Osteocyte (in vitro differentiated cells): ENCODE data around the gene SPATC1L. TPM values are rescaled to one million over a fixed set of nuclear protein-coding genes. Genes with fewer than 3 reads are reported as not detected.

Experiments
- DNase-seq: peaks from one replicate; pipeline ENCODE4 v3.0.0; 2021; ENCODE audit warnings: mixed read lengths; ENCODE audit not compliant: unreplicated experiment; ENCODE audit errors: extremely low spot score
- H3K27ac Mint-ChIP-seq: one replicate; pipeline ENCODE4 v1.8.0; 2021; ENCODE audit warnings: mild to moderate bottlenecking, mixed read lengths; ENCODE audit not compliant: unreplicated experiment
- H3K27me3 Mint-ChIP-seq: one replicate; pipeline ENCODE4 v1.8.0; 2021; ENCODE audit warnings: mixed read lengths; ENCODE audit not compliant: unreplicated experiment
- H3K36me3 Mint-ChIP-seq: one replicate; pipeline ENCODE4 v1.8.0; 2021; ENCODE audit warnings: mixed read lengths; ENCODE audit not compliant: unreplicated experiment
- H3K4me1 Mint-ChIP-seq: one replicate; pipeline ENCODE4 v1.8.0; 2021; ENCODE audit warnings: mixed read lengths; ENCODE audit not compliant: unreplicated experiment
- H3K4me3 Mint-ChIP-seq: one replicate; pipeline ENCODE4 v1.8.0; 2021; ENCODE audit warnings: mild to moderate bottlenecking, moderate library complexity, mixed read lengths; ENCODE audit not compliant: unreplicated experiment
- H3K9me3 Mint-ChIP-seq: one replicate; pipeline ENCODE4 v1.8.0; 2021; ENCODE audit warnings: mixed read lengths; ENCODE audit not compliant: unreplicated experiment
- total RNA-seq: library from RNA; stranded (reverse); gene quantifications from 2 replicates; pipeline ENCODE4 v1.2.1, GENCODE V29; 2021
- TF ChIP-seq, protein P1 (sequence below): fragments of 200-600 bp; sonication (generic); IDR thresholded peaks from 2 replicates; pipeline ENCODE4 v1.5.0; 2021; ENCODE audit warnings: antibody characterized with exemption, mild to moderate bottlenecking, moderate library complexity

SPATC1L gene
- total RNA-seq, 1 donor from 2014 or later, result 18.9 TPM

- TF ChIP-seq, protein P1, sequence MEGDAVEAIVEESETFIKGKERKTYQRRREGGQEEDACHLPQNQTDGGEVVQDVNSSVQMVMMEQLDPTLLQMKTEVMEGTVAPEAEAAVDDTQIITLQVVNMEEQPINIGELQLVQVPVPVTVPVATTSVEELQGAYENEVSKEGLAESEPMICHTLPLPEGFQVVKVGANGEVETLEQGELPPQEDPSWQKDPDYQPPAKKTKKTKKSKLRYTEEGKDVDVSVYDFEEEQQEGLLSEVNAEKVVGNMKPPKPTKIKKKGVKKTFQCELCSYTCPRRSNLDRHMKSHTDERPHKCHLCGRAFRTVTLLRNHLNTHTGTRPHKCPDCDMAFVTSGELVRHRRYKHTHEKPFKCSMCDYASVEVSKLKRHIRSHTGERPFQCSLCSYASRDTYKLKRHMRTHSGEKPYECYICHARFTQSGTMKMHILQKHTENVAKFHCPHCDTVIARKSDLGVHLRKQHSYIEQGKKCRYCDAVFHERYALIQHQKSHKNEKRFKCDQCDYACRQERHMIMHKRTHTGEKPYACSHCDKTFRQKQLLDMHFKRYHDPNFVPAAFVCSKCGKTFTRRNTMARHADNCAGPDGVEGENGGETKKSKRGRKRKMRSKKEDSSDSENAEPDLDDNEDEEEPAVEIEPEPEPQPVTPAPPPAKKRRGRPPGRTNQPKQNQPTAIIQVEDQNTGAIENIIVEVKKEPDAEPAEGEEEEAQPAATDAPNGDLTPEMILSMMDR, result no peak
- Mint-ChIP-seq H3K27ac (no peak overlapping the region), H3K4me3 (no peak overlapping the region), H3K36me3 (peaks cover 14% of the 10 kb centered on the region), H3K9me3 (no peaks in the 10 kb centered on the region), H3K27me3 (no peaks in the 10 kb centered on the region), H3K4me1 (no peaks in the 10 kb centered on the region)
- peak; percentile 34 for DNase-seq
Observed at GRCh38 chr21:46168659-46169386, 15.4 kb downstream of the SPATC1L start.

DNA sequence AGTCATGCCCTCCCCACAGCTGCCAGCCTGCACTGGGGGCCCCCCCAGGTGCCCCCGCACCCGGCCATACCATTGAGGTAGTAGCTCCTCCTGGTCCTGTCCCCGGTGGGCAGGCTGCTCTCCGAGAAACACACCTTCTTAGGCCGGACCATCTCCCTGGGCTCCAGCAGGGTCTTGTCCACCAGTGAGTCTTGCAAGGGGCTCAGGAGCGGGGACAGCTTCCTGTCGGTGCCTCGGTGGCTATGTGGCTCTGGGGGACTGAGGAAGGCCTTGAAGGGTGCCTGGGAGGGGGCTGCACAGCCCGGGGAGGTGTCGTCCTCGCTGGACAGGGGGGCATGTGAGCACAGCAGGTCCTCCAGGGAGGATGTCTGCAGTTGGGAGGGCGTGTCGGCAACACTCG, 16.0 kb downstream of the SPATC1L start:
- peaks cover 14% of the 10 kb centered on the region for H3K36me3 Mint-ChIP-seq
- peak; percentile 84 for DNase-seq

GRCh38 chr21:46165098-46165497, 19.2 kb downstream of the SPATC1L start:
- H3K27me3 Mint-ChIP-seq, result no peaks in the 10 kb centered on the region
- H3K36me3 Mint-ChIP-seq, result peaks cover 11% of the 10 kb centered on the region
- no peak overlapping the region for H3K27ac Mint-ChIP-seq
- TF ChIP-seq, protein P1, result no peak
- no peaks in the 10 kb centered on the region for H3K9me3 Mint-ChIP-seq
- no peak overlapping the region for H3K4me3 Mint-ChIP-seq
- no peak for DNase-seq
- H3K4me1 Mint-ChIP-seq, result no peaks in the 10 kb centered on the region

More for the DNA sequence above, 16.0 kb downstream of the SPATC1L start:
- no peaks in the 10 kb centered on the region for H3K4me1 Mint-ChIP-seq
- no peak overlapping the region for H3K27ac Mint-ChIP-seq
- H3K27me3 Mint-ChIP-seq, result no peaks in the 10 kb centered on the region
- H3K4me3 Mint-ChIP-seq, result no peak overlapping the region
- TF ChIP-seq, protein P1, result no peak
- no peaks in the 10 kb centered on the region for H3K9me3 Mint-ChIP-seq

GRCh38 chr21:46163380-46163779, 20.9 kb downstream of the SPATC1L start:
- Mint-ChIP-seq H3K27me3 (no peaks in the 10 kb centered on the region), H3K36me3 (peaks cover 11% of the 10 kb centered on the region), H3K4me3 (no peak overlapping the region), H3K4me1 (no peaks in the 10 kb centered on the region), H3K9me3 (no peaks in the 10 kb centered on the region), H3K27ac (no peak overlapping the region)
- TF ChIP-seq, protein P1, result no peak
- no peak for DNase-seq

DNA sequence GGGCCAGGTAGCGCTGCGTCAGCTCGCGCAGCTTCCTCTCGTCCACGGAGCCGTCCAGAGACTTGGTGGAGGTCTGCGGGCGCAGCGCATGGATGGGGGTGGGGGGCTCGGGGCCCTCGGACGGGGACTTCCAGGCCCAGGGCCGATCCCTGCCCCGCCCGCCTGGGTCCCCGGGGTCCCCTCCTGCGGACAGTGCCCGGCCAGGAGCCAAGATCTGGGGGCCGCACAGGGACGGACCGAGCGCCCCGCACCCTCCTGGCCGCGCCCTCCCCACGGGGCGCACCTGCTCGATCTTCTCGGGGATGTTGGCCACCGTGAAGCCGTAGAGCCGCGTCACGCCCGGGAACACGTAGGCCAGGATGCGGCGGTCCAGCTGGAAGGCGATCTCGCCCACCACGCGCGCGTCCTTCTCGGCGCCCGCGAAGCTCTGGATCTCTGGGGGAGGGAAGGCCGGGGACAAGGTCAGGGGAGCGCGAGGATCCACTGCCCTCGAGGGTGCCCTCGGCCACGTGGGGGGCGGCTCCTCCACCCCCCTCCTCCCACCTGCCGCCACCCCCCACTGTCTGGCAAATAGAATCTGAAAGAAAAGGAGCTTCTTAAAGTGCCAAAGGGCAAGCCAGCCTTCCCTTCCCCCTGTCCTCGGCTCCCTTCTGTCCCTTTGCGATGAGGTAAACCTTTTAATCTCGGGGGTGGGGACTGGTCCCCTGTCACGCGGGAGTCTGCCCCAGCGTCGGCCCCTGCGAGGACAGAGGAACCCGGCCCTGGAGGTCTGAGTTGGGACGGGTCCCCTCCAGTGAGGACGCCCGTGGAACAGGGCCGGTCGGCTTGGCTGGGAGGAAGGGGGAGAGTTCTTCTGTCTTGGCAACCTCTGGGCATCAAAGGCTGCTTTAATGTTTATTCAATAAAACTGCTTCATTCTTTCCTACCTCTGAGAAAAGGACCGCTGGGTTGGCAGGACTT, 22.3 kb downstream of the SPATC1L start:
- Mint-ChIP-seq H3K27ac (no peak overlapping the region), H3K36me3 (peaks cover 8% of the 10 kb centered on the region), H3K4me3 (no peak overlapping the region), H3K27me3 (no peaks in the 10 kb centered on the region), H3K4me1 (no peaks in the 10 kb centered on the region), H3K9me3 (no peaks in the 10 kb centered on the region)
- DNase-seq, result peak; percentile 83
- TF ChIP-seq, protein P1, result no peak
